BLaER1 treated with 17β-estradiol and CSF1 and Interleukin-3, amounts not matched to agents 10 nM and 100 nM (cell line): Measurements from ENCODE around the gene ANKHD1.

ENCODE experiments used
- H3K27ac ChIP-seq, 11 experiments: shearing (Covaris generic); formaldehyde crosslinking; 2 replicates each; pipeline ENCODE4 v1.8.1; 2022
- H3K27me3 ChIP-seq, 11 experiments: shearing (Covaris generic); formaldehyde crosslinking; 2 replicates each; pipeline ENCODE4 v1.8.1; 2022
- H3K36me3 ChIP-seq, 11 experiments: shearing (Covaris generic); formaldehyde crosslinking; 2 replicates each; pipeline ENCODE4 v1.8.1; 2022
- H3K4me1 ChIP-seq, 10 experiments: shearing (Covaris generic); formaldehyde crosslinking; 2 replicates each; pipeline ENCODE4 v1.8.1; 2022
- H3K4me2 ChIP-seq, 11 experiments: shearing (Covaris generic); formaldehyde crosslinking; 2 replicates each; pipeline ENCODE4 v1.8.1; 2022
- H3K4me3 ChIP-seq, 10 experiments: shearing (Covaris generic); formaldehyde crosslinking; 2 replicates each; pipeline ENCODE4 v1.8.1; 2022
- H3K9ac ChIP-seq, 11 experiments: shearing (Covaris generic); formaldehyde crosslinking; 2 replicates each; pipeline ENCODE4 v1.8.1; 2022
- H3K9me3 ChIP-seq, 11 experiments: shearing (Covaris generic); formaldehyde crosslinking; replicated peaks in 1 of 11; 2 replicates each; pipeline ENCODE4 v1.8.1; 2022
- H4K20me1 ChIP-seq, 11 experiments: shearing (Covaris generic); formaldehyde crosslinking; 2 replicates each; pipeline ENCODE4 v1.8.1; 2022
- Cebpa-rat ChIP-seq, 11 experiments: shearing (Covaris generic); IDR thresholded peaks; 2 replicates each; pipeline ENCODE4 v1.8.1; 2022

The ANKHD1 gene

DNA sequence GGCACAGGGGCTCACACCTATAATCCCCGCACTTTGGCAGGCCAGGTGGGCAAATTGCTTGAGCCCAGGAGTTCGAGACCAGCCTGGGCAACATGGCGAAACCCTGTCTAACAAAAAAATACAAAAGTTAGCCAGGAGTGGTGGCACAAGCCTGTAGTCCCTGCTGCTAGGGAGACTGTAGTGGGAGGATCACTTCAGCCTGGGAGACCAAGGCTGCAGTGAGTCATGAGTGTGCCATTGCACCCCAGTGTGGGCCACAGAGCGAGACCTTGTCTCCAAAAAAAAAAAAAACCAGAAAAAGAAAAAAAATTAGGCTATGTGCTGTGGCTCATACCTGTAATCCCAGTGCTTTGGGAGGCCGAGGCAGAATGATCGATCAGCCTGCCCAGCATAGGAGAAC is 87.3 kb downstream of the ANKHD1 start:
- H3K4me2 ChIP-seq = no peak overlapping the region
- no peak overlapping the region for H3K27ac ChIP-seq
- H3K4me1 ChIP-seq = no peaks in the 10 kb centered on the region
- H3K27me3 ChIP-seq = no peaks in the 10 kb centered on the region
- no peak for TF ChIP-seq Cebpa-rat (IDR thresholded peaks at IDR 0.05)
- H3K9ac ChIP-seq = no peak overlapping the region
- H3K36me3 ChIP-seq = peaks cover 68 to 100% (median 92%) of the 10 kb centered on the region in 11 experiments
- no peaks in the 10 kb centered on the region for H3K9me3 ChIP-seq
- H3K4me3 ChIP-seq = no peak overlapping the region
- H4K20me1 ChIP-seq = peaks cover 0 to 23% (median 0%) of the 10 kb centered on the region in 11 experiments; a peak in 3 of 22 replicates

DNA sequence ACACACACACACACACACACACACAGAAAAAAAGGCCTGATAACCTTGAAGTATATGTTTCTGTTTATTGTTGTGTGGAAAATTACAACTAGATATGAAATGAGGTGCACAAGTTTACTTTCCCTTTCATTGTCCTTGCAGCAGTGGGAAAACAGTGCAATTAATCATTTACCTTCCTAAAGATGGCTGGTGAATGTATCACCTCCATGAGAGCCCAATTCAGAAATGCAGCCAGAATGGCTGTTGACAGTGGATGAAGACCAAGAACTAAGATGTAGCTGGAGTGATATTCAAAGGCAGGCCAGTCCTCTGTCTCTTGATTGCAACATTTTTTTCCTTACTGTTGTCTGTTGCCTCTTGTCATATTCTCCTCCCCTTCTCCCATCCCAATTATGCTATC is 96.3 kb downstream of the ANKHD1 start:
- Histone ChIP-seq H4K20me1 (peaks cover 0 to 19% (median 0%) of the 10 kb centered on the region in 11 experiments; a peak in 2 of 22 replicates), H3K9ac (no peak overlapping the region), H3K27ac (no peak overlapping the region), H3K27me3 (no peaks in the 10 kb centered on the region), H3K36me3 (peaks cover 53 to 92% (median 79%) of the 10 kb centered on the region in 11 experiments), H3K9me3 (no peaks in the 10 kb centered on the region), H3K4me1 (0 out of 20 replicates have a peak, but pooled peaks cover 0 to 5% (median 0%) of the 10 kb centered on the region in 10 experiments), H3K4me3 (no peak overlapping the region), H3K4me2 (no peak overlapping the region)
- TF ChIP-seq Cebpa-rat (IDR thresholded peaks at IDR 0.05) = no peak

DNA sequence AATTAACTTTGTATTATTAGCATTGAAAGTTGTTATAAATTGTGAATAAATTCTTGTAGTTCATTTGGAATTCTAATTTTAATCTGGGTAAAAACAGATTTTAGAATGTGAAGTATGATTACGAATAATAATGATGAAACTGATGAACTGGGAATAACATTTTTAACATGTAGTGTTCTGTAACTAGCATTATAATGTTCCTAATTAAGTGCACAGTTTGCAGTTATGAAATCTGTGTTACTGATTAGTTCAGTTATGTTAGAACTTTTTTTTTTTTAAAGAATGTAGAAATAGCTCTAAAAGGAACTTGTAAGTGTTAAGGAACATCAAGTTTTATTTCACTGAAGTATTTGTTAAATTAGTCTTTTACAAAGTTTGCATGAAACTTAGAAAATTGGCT is 97.0 kb downstream of the ANKHD1 start:
- H3K9me3 ChIP-seq = no peaks in the 10 kb centered on the region
- H3K36me3 ChIP-seq = peaks cover 49 to 89% (median 75%) of the 10 kb centered on the region in 11 experiments
- H3K4me3 ChIP-seq = no peak overlapping the region
- H3K27me3 ChIP-seq = no peaks in the 10 kb centered on the region
- H3K9ac ChIP-seq = no peak overlapping the region
- H3K4me2 ChIP-seq = no peak overlapping the region
- H4K20me1 ChIP-seq = peaks cover 0 to 13% (median 0%) of the 10 kb centered on the region in 11 experiments; a peak in 3 of 22 replicates
- no peak overlapping the region for H3K27ac ChIP-seq
- H3K4me1 ChIP-seq = 0 out of 20 replicates have a peak, but pooled peaks cover 0 to 5% (median 0%) of the 10 kb centered on the region in 10 experiments
- no peak for TF ChIP-seq Cebpa-rat (IDR thresholded peaks at IDR 0.05)

DNA sequence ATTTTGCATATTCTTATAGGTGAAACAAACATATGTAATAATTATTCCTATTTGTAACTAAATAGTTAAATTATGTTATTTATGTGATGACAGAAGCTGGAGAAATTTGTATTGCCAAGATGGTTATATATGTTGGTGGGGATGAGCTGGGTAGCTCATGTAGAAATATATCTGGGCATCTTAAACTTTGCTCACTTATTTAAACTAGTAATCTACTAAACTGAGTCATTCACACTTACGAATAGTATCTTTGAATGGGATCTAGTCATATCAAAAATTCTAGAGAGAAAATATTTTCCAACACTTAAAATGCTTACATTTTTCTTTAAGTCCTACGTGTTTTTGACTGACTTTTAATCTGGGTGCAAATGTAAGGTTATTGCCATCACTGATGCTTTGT is 101.2 kb downstream of the ANKHD1 start:
- H3K4me2 ChIP-seq = no peak overlapping the region
- peaks cover 0 to 5% (median 0%) of the 10 kb centered on the region in 11 experiments; a peak in 3 of 22 replicates for H4K20me1 ChIP-seq
- no peaks in the 10 kb centered on the region for H3K4me1 ChIP-seq
- peaks cover 56 to 88% (median 77%) of the 10 kb centered on the region in 11 experiments for H3K36me3 ChIP-seq
- no peak overlapping the region for H3K27ac ChIP-seq
- no peaks in the 10 kb centered on the region for H3K27me3 ChIP-seq
- no peaks in the 10 kb centered on the region for H3K9me3 ChIP-seq
- no peak for TF ChIP-seq Cebpa-rat (IDR thresholded peaks at IDR 0.05)
- no peak overlapping the region for H3K4me3 ChIP-seq
- no peak overlapping the region for H3K9ac ChIP-seq

DNA sequence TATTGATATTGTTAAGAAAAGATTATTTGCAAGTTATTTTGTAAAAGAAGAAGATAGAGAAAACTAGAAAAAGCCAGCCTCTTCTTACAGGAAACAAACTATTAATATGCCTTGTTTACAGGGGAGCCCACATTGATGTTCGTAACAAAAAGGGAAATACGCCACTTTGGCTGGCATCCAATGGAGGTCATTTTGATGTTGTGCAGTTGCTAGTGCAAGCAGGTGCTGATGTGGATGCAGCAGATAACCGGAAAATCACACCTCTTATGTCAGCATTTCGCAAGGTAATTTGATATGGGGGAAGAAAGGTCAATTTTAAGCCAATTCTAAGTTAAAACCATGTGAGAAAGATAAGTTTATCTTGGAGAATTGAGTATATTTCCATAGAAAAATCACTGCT is 108.3 kb downstream of the ANKHD1 start:
- Histone ChIP-seq H3K4me1 (no peaks in the 10 kb centered on the region), H3K27ac (no peak overlapping the region), H3K36me3 (peaks cover 98 to 100% (median 100%) of the 10 kb centered on the region in 11 experiments), H3K27me3 (no peaks in the 10 kb centered on the region), H3K9ac (no peak overlapping the region), H3K4me3 (no peak overlapping the region), H3K9me3 (peaks cover 13 to 31% (median 21%) of the 10 kb centered on the region in 11 experiments), H3K4me2 (no peak overlapping the region), H4K20me1 (no peaks in the 10 kb centered on the region)
- TF ChIP-seq Cebpa-rat (IDR thresholded peaks at IDR 0.05) = no peak

DNA sequence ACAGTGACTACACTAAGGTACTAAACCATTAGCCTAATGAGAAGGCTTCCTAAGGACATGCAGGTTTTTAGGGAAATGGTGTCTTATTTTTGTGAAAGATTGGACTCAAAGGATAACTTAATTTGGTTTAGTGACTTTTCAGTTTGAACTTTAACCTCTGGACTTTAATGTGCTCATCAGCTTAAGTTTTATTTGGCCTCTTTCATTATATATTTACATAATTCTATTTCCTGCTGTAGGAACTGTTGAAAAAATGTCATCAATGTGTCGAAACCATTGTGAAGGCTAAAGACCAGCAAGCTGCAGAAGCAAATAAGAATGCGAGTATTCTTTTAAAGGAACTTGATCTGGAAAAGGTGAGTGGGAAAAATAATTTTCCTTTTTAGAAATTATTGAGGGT is 111.5 kb downstream of the ANKHD1 start:
- peaks cover 19 to 39% (median 30%) of the 10 kb centered on the region in 11 experiments for H3K9me3 ChIP-seq

DNA sequence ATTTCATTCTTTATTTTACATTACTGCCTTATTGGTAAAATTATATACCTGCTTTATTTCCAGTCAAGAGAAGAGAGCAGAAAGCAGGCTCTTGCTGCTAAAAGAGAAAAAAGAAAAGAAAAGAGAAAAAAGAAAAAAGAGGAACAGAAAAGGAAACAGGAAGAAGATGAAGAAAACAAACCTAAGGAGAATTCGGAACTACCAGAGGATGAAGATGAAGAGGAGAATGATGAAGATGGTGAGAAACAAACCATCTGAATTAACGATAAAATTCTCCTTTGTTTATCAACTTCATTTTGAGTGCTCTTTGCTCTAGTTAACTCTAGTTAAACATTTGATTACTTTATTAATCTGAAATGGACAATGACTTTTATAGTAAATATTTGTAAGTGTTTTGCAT is 122.4 kb downstream of the ANKHD1 start:
- no peaks in the 10 kb centered on the region for H3K27me3 ChIP-seq
- peaks cover 0 to 8% (median 3%) of the 10 kb centered on the region in 11 experiments; a peak in 4 of 22 replicates for H4K20me1 ChIP-seq
- H3K27ac ChIP-seq = no peak overlapping the region
- H3K4me2 ChIP-seq = peak overlapping the region in 4 of 11 experiments; percentile 11 to 31 (median 15); a peak in 4 of 22 replicates
- TF ChIP-seq Cebpa-rat (IDR thresholded peaks at IDR 0.05) = no peak
- peaks cover 65 to 80% (median 75%) of the 10 kb centered on the region in 11 experiments for H3K36me3 ChIP-seq
- no peaks in the 10 kb centered on the region for H3K9me3 ChIP-seq
- peaks cover 0 to 9% (median 7%) of the 10 kb centered on the region in 10 experiments; a peak in 13 of 20 replicates for H3K4me1 ChIP-seq
- no peak overlapping the region for H3K4me3 ChIP-seq
- H3K9ac ChIP-seq = 0 out of 22 replicates have a peak overlapping the region, but pooled peaks of 1 of the 11 experiments have one; percentile 16

More for the DNA sequence above, 111.5 kb downstream of the ANKHD1 start:
- H3K27ac ChIP-seq = no peak overlapping the region
- H4K20me1 ChIP-seq = no peaks in the 10 kb centered on the region
- no peak overlapping the region for H3K9ac ChIP-seq
- H3K36me3 ChIP-seq = peaks cover 74 to 84% (median 76%) of the 10 kb centered on the region in 11 experiments
- no peak for TF ChIP-seq Cebpa-rat (IDR thresholded peaks at IDR 0.05)
- H3K4me1 ChIP-seq = no peaks in the 10 kb centered on the region
- no peak overlapping the region for H3K4me3 ChIP-seq
- no peaks in the 10 kb centered on the region for H3K27me3 ChIP-seq
- no peak overlapping the region for H3K4me2 ChIP-seq

DNA sequence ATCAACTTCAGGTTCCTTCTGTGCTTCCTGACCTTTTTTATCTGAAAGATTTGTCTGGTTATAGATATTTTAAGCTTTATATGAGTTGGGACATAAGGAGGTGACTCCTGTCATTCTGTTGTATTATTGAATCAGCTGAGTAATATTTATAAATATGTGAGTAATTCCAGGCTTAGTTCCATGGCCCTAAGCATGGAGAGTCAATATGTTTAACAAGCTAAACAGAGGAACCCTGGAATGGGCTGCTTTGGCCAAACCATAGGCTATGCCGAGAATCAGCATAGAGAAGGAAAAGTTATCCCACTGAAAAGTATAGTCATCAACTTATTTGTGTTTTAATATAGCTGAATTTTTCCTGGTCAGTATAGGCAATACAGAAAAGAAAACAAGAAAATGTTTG is 138.6 kb downstream of the ANKHD1 start:
- Histone ChIP-seq H3K4me1 (no peaks in the 10 kb centered on the region), H4K20me1 (peaks cover 0 to 9% (median 0%) of the 10 kb centered on the region in 11 experiments; a peak in 3 of 22 replicates), H3K4me3 (no peak overlapping the region), H3K27ac (no peak overlapping the region), H3K9ac (no peak overlapping the region), H3K4me2 (no peak overlapping the region), H3K36me3 (peaks cover 97 to 100% (median 99%) of the 10 kb centered on the region in 11 experiments), H3K27me3 (no peaks in the 10 kb centered on the region), H3K9me3 (no peaks in the 10 kb centered on the region)
- TF ChIP-seq Cebpa-rat (IDR thresholded peaks at IDR 0.05) = no peak

DNA sequence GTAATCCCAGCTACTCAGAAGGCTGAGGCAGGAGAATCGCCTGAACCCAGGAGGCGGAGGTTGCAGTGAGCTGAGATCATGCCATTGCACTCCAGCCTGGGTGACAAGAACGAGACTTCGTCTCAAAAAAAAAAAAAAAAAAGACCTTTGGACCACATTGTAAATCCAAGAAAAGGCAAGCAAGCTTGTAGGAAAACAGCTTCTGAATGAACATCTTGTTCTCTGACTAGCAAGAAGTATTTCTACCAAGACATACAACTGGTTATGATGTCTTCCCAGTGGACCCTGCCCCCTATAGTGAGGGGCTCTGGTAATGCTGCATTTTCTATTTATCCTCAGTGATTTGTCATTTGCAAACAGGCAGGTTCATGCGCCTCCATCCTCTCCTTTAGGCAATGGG is 141.3 kb downstream of the ANKHD1 start:
- Histone ChIP-seq H3K9ac (no peak overlapping the region), H3K27ac (no peak overlapping the region), H3K9me3 (no peaks in the 10 kb centered on the region), H3K36me3 (peaks cover 69 to 80% (median 74%) of the 10 kb centered on the region in 11 experiments), H3K4me2 (no peak overlapping the region), H4K20me1 (peaks cover 0 to 8% (median 0%) of the 10 kb centered on the region in 11 experiments; a peak in 2 of 22 replicates), H3K4me1 (peaks cover 13 to 25% (median 16%) of the 10 kb centered on the region in 10 experiments), H3K27me3 (no peaks in the 10 kb centered on the region), H3K4me3 (no peak overlapping the region)
- TF ChIP-seq Cebpa-rat (IDR thresholded peaks at IDR 0.05) = no peak

DNA sequence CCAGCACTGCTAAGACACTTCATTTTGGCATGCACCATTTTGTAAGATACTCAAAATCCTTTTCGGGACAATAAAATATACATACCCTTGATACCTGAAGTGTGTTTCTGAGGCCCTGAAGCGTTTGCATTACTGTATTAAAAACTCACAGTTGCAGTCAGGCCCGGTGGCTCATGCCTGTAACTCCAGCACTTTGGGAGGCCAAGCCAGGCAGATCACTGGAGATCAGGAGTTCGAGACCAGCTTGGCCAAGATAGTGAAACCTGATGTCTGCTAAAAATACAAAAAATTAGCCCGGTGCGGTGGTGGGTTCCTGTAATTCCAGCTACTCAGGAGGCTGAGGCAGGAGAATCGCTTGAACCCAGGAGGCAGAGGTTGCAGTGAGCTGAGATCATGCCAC is 143.4 kb downstream of the ANKHD1 start:
- Histone ChIP-seq H3K9ac (no peak overlapping the region), H3K9me3 (no peaks in the 10 kb centered on the region), H3K4me3 (no peak overlapping the region), H4K20me1 (peaks cover 0 to 24% (median 0%) of the 10 kb centered on the region in 11 experiments; a peak in 7 of 22 replicates), H3K4me2 (no peak overlapping the region), H3K27me3 (no peaks in the 10 kb centered on the region), H3K27ac (no peak overlapping the region), H3K4me1 (peaks cover 33 to 45% (median 36%) of the 10 kb centered on the region in 10 experiments), H3K36me3 (peaks cover 56 to 78% (median 70%) of the 10 kb centered on the region in 11 experiments)
- TF ChIP-seq Cebpa-rat (IDR thresholded peaks at IDR 0.05) = no peak
